Esophagus muscularis mucosa (tissue), 3 donors: Measurements from ENCODE around the gene MAN1C1.

ENCODE experiments used
- CTCF ChIP-seq, 3 experiments: fragments of 200-600 bp in 2 of 3; fragments of 450-650 bp in 1 of 3; sonication (generic) in 2 of 3; IDR thresholded peaks; one replicate each; pipeline ENCODE4 v1.5.1; 2017 to 2019; ENCODE audit warnings: antibody characterized with exemption in 3 of 3, mild to moderate bottlenecking in 2 of 3, moderate library complexity in 1 of 3
- POLR2AphosphoS5 ChIP-seq, 2 donors: sonication (generic); formaldehyde crosslinking; IDR thresholded peaks; one replicate each; pipeline ENCODE4 v1.6.1; 2017; ENCODE audit warnings: antibody characterized with exemption in 2 of 2

DNA sequence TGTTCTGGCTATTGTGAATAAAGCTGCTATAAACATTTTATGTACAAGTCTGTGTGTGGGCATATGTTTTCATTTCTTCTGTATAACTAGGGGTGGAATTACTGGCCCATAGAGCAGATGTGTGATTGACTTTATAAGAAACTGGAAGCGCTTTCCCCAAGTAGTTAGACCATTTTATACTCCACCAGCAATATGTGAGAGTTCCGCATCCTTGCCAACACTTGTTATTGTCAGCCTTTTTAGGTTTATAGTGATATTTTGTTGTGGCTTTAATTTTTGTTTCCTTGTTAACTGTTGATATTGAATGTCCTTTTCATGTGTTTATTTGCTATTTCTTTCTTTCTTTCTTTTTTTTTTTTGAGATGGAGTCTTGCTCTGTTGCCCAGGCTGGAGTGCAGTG, 9.4 kb downstream of the MAN1C1 start:
- no peak for TF ChIP-seq CTCF (IDR thresholded peaks at IDR 0.05)
- TF ChIP-seq POLR2AphosphoS5 (IDR thresholded peaks at IDR 0.05), result no peak
